ENCODE results near the gene KRTAP5-3. TPM values are rescaled to one million over a fixed set of nuclear protein-coding genes. Genes with fewer than 3 reads are reported as not detected.

Gene KRTAP5-3
- not detected in 2 replicates for polyA plus RNA-seq
- polyA minus RNA-seq, result not detected in 2 replicates

GRCh38 chr11:1608363-1608762, at the start of gene KRTAP5-3:
TSS of gene KRTAP5-3 (minus strand) at chr11:1608463. CDS start at chr11:1608385, 78 bp downstream.
- TF ChIP-seq POLR2AphosphoS5 (IDR thresholded peaks at IDR 0.05) (no peak), RAD21 (conservative IDR thresholded peaks at IDR 0.05) (no peak), MXI1 (conservative IDR thresholded peaks at IDR 0.05; ENCODE audit: poor library complexity, severe bottlenecking) (no peak), EZH2 (IDR thresholded peaks at IDR 0.05; ENCODE audit: borderline replicate concordance, insufficient read depth, low read length, poor library complexity, severe bottlenecking) (no peak), TAF1 (IDR thresholded peaks at IDR 0.05; ENCODE audit: low read depth) (no peak), SMC3 (conservative IDR thresholded peaks at IDR 0.05; ENCODE audit: poor library complexity) (no peak), EP300 (conservative IDR thresholded peaks at IDR 0.05; ENCODE audit: poor library complexity, severe bottlenecking) (no peak), REST (IDR thresholded peaks at IDR 0.05; ENCODE audit: borderline replicate concordance) (no peak), CTCF (IDR thresholded peaks at IDR 0.05; ENCODE audit: poor library complexity, severe bottlenecking) (no peak)
- Histone ChIP-seq H3K36me3 (ENCODE audit: insufficient read depth, low read length) (no peaks in the 10 kb centered on the region), H3K9ac (ENCODE audit: low read length) (no peak within 1 kb of the TSS), H3K27me3 (ENCODE audit: insufficient read depth, low read depth, low read length) (no peaks in the 10 kb centered on the region), H3K4me2 (ENCODE audit: low read length) (no peak within 1 kb of the TSS), H3K27ac (ENCODE audit: low read length) (no peak within 1 kb of the TSS), H3F3A (ENCODE audit: insufficient read depth, low read length, poor library complexity, severe bottlenecking) (no peaks in the 10 kb centered on the region), H3K79me2 (replicated peaks; ENCODE audit: insufficient read depth, low read length) (no peaks in the 10 kb centered on the region), H3K4me3 (ENCODE audit: low read length) (no peak within 1 kb of the TSS), H3K9me3 (ENCODE audit: low read length) (no peaks in the 10 kb centered on the region), H3K9me2 (ENCODE audit: insufficient read depth, low read length) (no peaks in the 10 kb centered on the region), H4K20me1 (ENCODE audit: insufficient read depth) (no peaks in the 10 kb centered on the region), H2AFZ (ENCODE audit: low read depth, low read length) (no peak within 1 kb of the TSS)

GRCh38 chr11:1656670-1657069, 48.4 kb upstream of the KRTAP5-3 start:
- TF ChIP-seq MXI1 (conservative IDR thresholded peaks at IDR 0.05; ENCODE audit: poor library complexity, severe bottlenecking), result no peak
- no peak for TF ChIP-seq POLR2AphosphoS5 (IDR thresholded peaks at IDR 0.05)
- no peak for TF ChIP-seq REST (IDR thresholded peaks at IDR 0.05; ENCODE audit: borderline replicate concordance)
- TF ChIP-seq SMC3 (conservative IDR thresholded peaks at IDR 0.05; ENCODE audit: poor library complexity), result no peak
- no peak for TF ChIP-seq EZH2 (IDR thresholded peaks at IDR 0.05; ENCODE audit: borderline replicate concordance, insufficient read depth, low read length, poor library complexity, severe bottlenecking)
- TF ChIP-seq CTCF (IDR thresholded peaks at IDR 0.05; ENCODE audit: poor library complexity, severe bottlenecking), result no peak
- TF ChIP-seq EP300 (conservative IDR thresholded peaks at IDR 0.05; ENCODE audit: poor library complexity, severe bottlenecking), result no peak
- no peak for TF ChIP-seq TAF1 (IDR thresholded peaks at IDR 0.05; ENCODE audit: low read depth)
- TF ChIP-seq RAD21 (conservative IDR thresholded peaks at IDR 0.05), result no peak
- no peak overlapping the region for H3K4me3 ChIP-seq (ENCODE audit: low read length)
- H3F3A ChIP-seq (ENCODE audit: insufficient read depth, low read length, poor library complexity, severe bottlenecking), result no peaks in the 10 kb centered on the region
- no peak overlapping the region for H3K27ac ChIP-seq (ENCODE audit: low read length)
- no peaks in the 10 kb centered on the region for H3K79me2 ChIP-seq (replicated peaks; ENCODE audit: insufficient read depth, low read length)
- H4K20me1 ChIP-seq (ENCODE audit: insufficient read depth), result no peaks in the 10 kb centered on the region
- no peak overlapping the region for H3K9ac ChIP-seq (ENCODE audit: low read length)
- no peaks in the 10 kb centered on the region for H3K36me3 ChIP-seq (ENCODE audit: insufficient read depth, low read length)
- no peak overlapping the region for H2AFZ ChIP-seq (ENCODE audit: low read depth, low read length)
- H3K27me3 ChIP-seq (ENCODE audit: insufficient read depth, low read depth, low read length), result no peaks in the 10 kb centered on the region
- H3K9me3 ChIP-seq (ENCODE audit: low read length), result no peaks in the 10 kb centered on the region
- no peak overlapping the region for H3K4me2 ChIP-seq (ENCODE audit: low read length)
- H3K9me2 ChIP-seq (ENCODE audit: insufficient read depth, low read length), result no peaks in the 10 kb centered on the region
